T follicular helper cell (primary cell): ENCODE results near the gene C1orf174.

ENCODE experiments used
- DNase-seq: peaks from one replicate; pipeline ENCODE4 v3.0.0-alpha.2; 2020; ENCODE audit warnings: low read depth

Gene C1orf174

GRCh38 chr1:3868464-3869006 lies 31.5 kb downstream of the C1orf174 start:
- DNase-seq = no peak

- DNase-seq = no peak
These were observed 34.4 kb downstream of the C1orf174 start for GRCh38 chr1:3865606-3866160.

- DNase-seq = no peak
These were observed 35.2 kb downstream of the C1orf174 start for GRCh38 chr1:3864884-3865283.

GRCh38 chr1:3863231-3863935 lies 36.7 kb downstream of the C1orf174 start:
- DNase-seq = no peak

GRCh38 chr1:3858231-3858981 lies 41.7 kb downstream of the C1orf174 start:
- no peak for DNase-seq

GRCh38 chr1:3857791-3858129 lies 42.3 kb downstream of the C1orf174 start:
- DNase-seq = no peak

- DNase-seq = peak; percentile 96
These were observed 42.9 kb downstream of the C1orf174 start, which contains the start of the genes CEP104 and DFFB for GRCh38 chr1:3856923-3857790. TSS of gene CEP104 (minus strand) at chr1:3857211. CDS start at chr1:3852407, 4,804 bp downstream. TSS of gene DFFB (plus strand) at chr1:3857476. CDS start at chr1:3857604, 128 bp downstream.

GRCh38 chr1:3852711-3853485 lies 47.2 kb downstream of the C1orf174 start:
- no peak for DNase-seq

- no peak for DNase-seq
These were observed 48.0 kb downstream of the C1orf174 start for GRCh38 chr1:3852091-3852490.

GRCh38 chr1:3851292-3851691 lies 48.8 kb downstream of the C1orf174 start:
- no peak for DNase-seq

- no peak for DNase-seq
These were observed 49.2 kb downstream of the C1orf174 start for GRCh38 chr1:3850857-3851256.

GRCh38 chr1:3847081-3847480 lies 53.0 kb downstream of the C1orf174 start:
- DNase-seq = no peak

- DNase-seq = no peak
These were observed 53.5 kb downstream of the C1orf174 start for GRCh38 chr1:3846541-3846940.

GRCh38 chr1:3842912-3843311 lies 57.2 kb downstream of the C1orf174 start:
- DNase-seq = no peak

- no peak for DNase-seq
These were observed 58.6 kb downstream of the C1orf174 start for GRCh38 chr1:3841491-3841890.
